Spleen (tissue), 13 donors: ENCODE measurements around the gene KCNIP2. TPM values are rescaled to one million over a fixed set of nuclear protein-coding genes. Genes with fewer than 3 reads are reported as not detected.

Experiments used
- DNase-seq: peaks from one replicate; pipeline ENCODE4 v3.0.0-alpha.2; 2020
- H3K27ac ChIP-seq, 8 donors: fragments of 200-600 bp; sonication (generic) in 7 of 8; 1 replicate in 4 of 8; 2 replicates in 4 of 8; pipeline versions ENCODE4 v1.5.0 to v1.8.0; 2016 to 2021; ENCODE audit warnings: inconsistent platforms in 4 of 8, mild to moderate bottlenecking in 4 of 8, moderate library complexity in 1 of 8
- H3K27me3 ChIP-seq, 7 donors: fragments of 200-600 bp; sonication (generic) in 6 of 7; replicated peaks in 1 of 7; 1 replicate in 4 of 7; 2 replicates in 3 of 7; pipeline versions ENCODE4 v1.5.0 to v1.8.0; 2016 to 2021; ENCODE audit warnings: inconsistent platforms in 3 of 7, mild to moderate bottlenecking in 1 of 7
- H3K36me3 ChIP-seq, 6 donors: fragments of 200-600 bp; sonication (generic) in 5 of 6; 1 replicate in 4 of 6; 2 replicates in 2 of 6; pipeline versions ENCODE4 v1.5.0 to v1.8.0; 2016 to 2021; ENCODE audit warnings: inconsistent platforms in 2 of 6
- H3K4me1 ChIP-seq, 6 donors: fragments of 200-600 bp; sonication (generic) in 5 of 6; 1 replicate in 3 of 6; 2 replicates in 3 of 6; pipeline versions ENCODE4 v1.5.0 to v1.8.0; 2016 to 2021; ENCODE audit warnings: inconsistent platforms in 3 of 6
- H3K4me3 ChIP-seq, 8 donors: fragments of 200-600 bp; sonication (generic) in 7 of 8; 1 replicate in 4 of 8; 2 replicates in 4 of 8; pipeline versions ENCODE4 v1.5.0 to v1.8.0; 2016 to 2021; ENCODE audit warnings: inconsistent platforms in 4 of 8, mild to moderate bottlenecking in 4 of 8, moderate library complexity in 2 of 8
- H3K9me3 ChIP-seq, 8 donors: fragments of 200-600 bp; sonication (generic) in 7 of 8; 1 replicate in 4 of 8; 2 replicates in 4 of 8; pipeline versions ENCODE4 v1.5.0 to v1.8.0; 2016 to 2021; ENCODE audit warnings: inconsistent platforms in 4 of 8
- POLR2A ChIP-seq, 3 donors: fragments of 450-650 bp; IDR thresholded peaks; one replicate each; pipeline ENCODE4 v1.5.1; 2017; ENCODE audit warnings: antibody characterized with exemption in 3 of 3, mild to moderate bottlenecking in 1 of 3
- POLR2AphosphoS5 ChIP-seq, 3 donors: sonication (generic); formaldehyde crosslinking; IDR thresholded peaks; one replicate each; pipeline ENCODE4 v1.5.1; 2017; ENCODE audit warnings: antibody characterized with exemption in 3 of 3
- WGBS, 5 donors: extraction: QIAGEN DNeasy Blood & Tissue Kit in 3 of 5; methylation state at CpG; one replicate each; pipeline versions ENCODE4 v1.1.5 to v1.1.7; 2013 to 2018; 5-methylcytosine and 5-hydroxymethylcytosine counted together
- intact Hi-C: fragments of 100-400 bp; cut with DNase I; formaldehyde crosslinking; loops from one replicate; pipeline ENCODE4 v1.15.0; 2023; ENCODE audit warnings: low total_unique reads
- long read RNA-seq, 2 donors: transcript quantifications; one replicate each; lab custom pipeline, GENCODE V29; 2026
- polyA plus RNA-seq, 3 donors: library from polyadenylated mRNA; stranded (reverse); fragments of 200-250 nt; gene quantifications; one replicate each; pipeline ENCODE4 v1.2.1, GENCODE V29; 2013
- total RNA-seq, 7 donors: library from RNA; depleted of rRNA in 3 of 7; stranded (reverse); fragments of >200 nt in 3 of 7; fragmentation: NEBNext Ultra II Directional in 4 of 7; extraction: Animal tissue kit (Norgen Biotek cat#: 25700) in 4 of 7; gene quantifications; one replicate each; pipeline versions ENCODE4 v1.1.0 to v1.2.1, GENCODE V29; 2016 to 2021
- TF ChIP-seq, protein P1 (sequence below), 11 experiments: fragments of 200-600 bp in 7 of 11; fragments of 450-650 bp in 4 of 11; sonication (generic) in 4 of 11; IDR thresholded peaks in 8 of 11; conservative IDR thresholded peaks in 3 of 11; 1 replicate in 7 of 11; 2 replicates in 4 of 11; pipeline versions ENCODE4 v1.4.0 to v1.8.0; 2016 to 2021; ENCODE audit warnings: antibody characterized with exemption in 11 of 11, inconsistent platforms in 4 of 11, mild to moderate bottlenecking in 1 of 11
- donor health status: healthy with polysubstance abuse.
- donor health status: DM: no; HTN: no; CAD: no; lungs with moderate emphysema.
- donor health status: DM: no; HTN: no; CAD: no.
- donor health status: Bipolar disorder and iron deficiency.
- donor health status: healthy.
- donor health status: DM: no; HTN: no; CAD: no.
- donor health status: DM: yes; HTN: yes; CAD: no.

Gene KCNIP2
- total RNA-seq: 1 to 10 TPM; 4.2 to 8.6 (median 6.5) TPM
- 1 to 10 TPM in 2 of 3 donors, under 1 TPM in 1; 1.00 to 1.7 (median 1.3) TPM for polyA plus RNA-seq
- long read RNA-seq, donor 1: 0 reads
- long read RNA-seq, donor 2: 0 reads

DNA sequence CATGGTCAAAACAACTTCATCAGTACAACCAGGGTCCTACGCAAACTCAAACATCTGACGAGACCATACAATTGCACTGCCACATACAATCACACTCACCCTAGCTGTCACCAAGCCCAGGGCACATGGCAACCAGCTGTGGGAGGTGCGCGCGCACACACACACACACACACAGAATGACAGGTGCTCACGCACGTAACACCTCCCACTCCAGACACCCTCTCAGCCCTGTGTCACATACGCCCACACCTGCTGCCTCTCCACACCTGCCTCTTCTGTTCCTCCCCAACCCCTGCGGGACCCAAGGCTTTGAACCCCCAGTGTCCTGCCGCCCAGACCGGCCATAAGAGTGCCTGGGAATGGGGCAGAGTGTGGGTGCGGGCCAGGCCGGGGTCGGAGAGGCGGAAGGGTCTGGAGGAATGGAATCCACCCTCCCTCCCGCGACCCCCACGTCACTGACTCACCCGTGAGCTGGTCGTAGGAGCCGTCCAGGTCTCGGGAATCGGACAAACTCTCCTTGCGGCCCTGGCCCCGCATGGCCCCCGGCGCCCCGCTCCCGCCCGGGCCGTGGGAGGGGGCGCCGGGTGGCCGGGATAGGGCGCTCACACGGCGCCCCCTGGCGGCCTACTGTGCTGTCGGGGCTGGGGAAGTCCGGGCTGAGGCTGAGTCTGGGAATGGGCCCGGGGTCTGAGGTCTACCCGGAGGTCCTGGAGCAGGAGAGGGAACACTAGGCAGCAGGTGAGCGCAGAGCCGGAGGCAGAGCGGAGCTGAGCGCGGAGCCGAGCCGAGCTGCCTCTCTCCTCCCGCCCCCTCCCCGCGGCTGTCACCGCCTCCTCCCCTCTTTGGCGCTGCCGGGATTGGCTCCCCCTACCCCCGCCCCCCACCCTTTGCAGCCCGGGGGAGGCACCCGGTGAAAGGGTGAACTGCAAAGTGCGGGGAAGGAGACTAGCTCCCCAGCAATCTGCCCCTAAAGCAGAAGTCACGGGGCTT is at the start of gene KCNIP2:
Gene KCNIP2 (minus strand): TSS at position 769 of the 990 bp plus-strand sequence. CDS start 232 bp downstream, at position 537.
- Histone ChIP-seq H3K4me3 (peak within 1 kb of the TSS in 7 of 8 donors; percentile 22 to 71 (median 31)), H3K9me3 (no peaks in the 10 kb centered on the region), H3K36me3 (peaks cover 0 to 35% (median 25%) of the 10 kb centered on the region in 6 donors), H3K4me1 (peaks cover 22 to 78% (median 48%) of the 10 kb centered on the region in 6 donors), H3K27ac (peak within 1 kb of the TSS in 5 of 8 donors; percentile 9 to 60 (median 20)), H3K27me3 (peaks cover 0 to 7% (median 0%) of the 10 kb centered on the region in 7 donors)
- 27 to 41% (median 35%) methylated on average over 26 to 60 of the region's 60 CpGs for WGBS, 5 donors
- TF ChIP-seq POLR2A (IDR thresholded peaks at IDR 0.05) (no peak), POLR2AphosphoS5 (IDR thresholded peaks at IDR 0.05) (peak in 2 of 3 donors; percentile 27 to 42)
- TF ChIP-seq, protein P1, sequence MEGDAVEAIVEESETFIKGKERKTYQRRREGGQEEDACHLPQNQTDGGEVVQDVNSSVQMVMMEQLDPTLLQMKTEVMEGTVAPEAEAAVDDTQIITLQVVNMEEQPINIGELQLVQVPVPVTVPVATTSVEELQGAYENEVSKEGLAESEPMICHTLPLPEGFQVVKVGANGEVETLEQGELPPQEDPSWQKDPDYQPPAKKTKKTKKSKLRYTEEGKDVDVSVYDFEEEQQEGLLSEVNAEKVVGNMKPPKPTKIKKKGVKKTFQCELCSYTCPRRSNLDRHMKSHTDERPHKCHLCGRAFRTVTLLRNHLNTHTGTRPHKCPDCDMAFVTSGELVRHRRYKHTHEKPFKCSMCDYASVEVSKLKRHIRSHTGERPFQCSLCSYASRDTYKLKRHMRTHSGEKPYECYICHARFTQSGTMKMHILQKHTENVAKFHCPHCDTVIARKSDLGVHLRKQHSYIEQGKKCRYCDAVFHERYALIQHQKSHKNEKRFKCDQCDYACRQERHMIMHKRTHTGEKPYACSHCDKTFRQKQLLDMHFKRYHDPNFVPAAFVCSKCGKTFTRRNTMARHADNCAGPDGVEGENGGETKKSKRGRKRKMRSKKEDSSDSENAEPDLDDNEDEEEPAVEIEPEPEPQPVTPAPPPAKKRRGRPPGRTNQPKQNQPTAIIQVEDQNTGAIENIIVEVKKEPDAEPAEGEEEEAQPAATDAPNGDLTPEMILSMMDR (IDR thresholded peaks at IDR 0.05 in 8 of 11, conservative IDR thresholded peaks at IDR 0.05 in 3 of 11): peak in 10 of 11 experiments; percentile 10 to 80 (median 63)
- DNase-seq: peak; percentile 88
- intact Hi-C loops: loop anchor here (5.0 kb wide), 2 partner anchors 169 to 229 kb away; no protein-coding TSS in a partner anchor

DNA sequence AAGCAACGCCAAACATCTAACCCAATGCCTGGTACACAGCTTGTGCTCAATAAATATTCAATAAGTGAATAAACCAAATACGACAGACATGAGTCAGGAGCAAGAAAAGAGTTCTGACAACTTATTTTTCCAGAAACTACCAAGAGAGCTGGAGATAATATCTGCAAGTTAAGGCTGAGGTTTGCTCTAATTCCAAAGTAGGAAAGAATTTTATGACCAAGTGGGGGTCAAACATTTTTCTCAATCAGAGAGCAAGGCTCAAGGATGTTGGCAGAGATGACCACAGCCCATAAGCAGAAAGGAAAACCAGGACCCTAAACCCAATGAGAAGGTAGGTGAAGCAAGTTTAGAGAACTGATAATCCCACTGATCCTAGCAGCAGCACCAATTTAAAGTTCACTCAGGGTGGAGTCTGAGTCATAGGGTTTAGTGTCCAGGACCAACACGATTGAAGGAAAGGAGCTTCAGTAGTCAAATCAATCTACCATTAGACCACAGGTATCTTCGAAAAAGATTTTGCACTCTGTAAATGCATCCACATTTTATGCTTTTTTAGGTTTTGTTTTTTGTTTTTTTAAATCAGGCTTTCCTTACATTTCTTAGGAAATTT is 49.3 kb upstream of the KCNIP2 start:
- no peak overlapping the region for H3K27ac ChIP-seq
- 82 to 91% (median 91%) methylated on average over 4 of the region's 4 CpGs for WGBS, 5 donors
- no peaks in the 10 kb centered on the region for H3K9me3 ChIP-seq
- H3K36me3 ChIP-seq: peaks cover 0 to 10% (median 0%) of the 10 kb centered on the region in 6 donors
- no peak for DNase-seq
- H3K27me3 ChIP-seq: no peaks in the 10 kb centered on the region
- intact Hi-C loops: no loop called here
- TF ChIP-seq POLR2AphosphoS5 (IDR thresholded peaks at IDR 0.05) (no peak), POLR2A (IDR thresholded peaks at IDR 0.05) (no peak)
- TF ChIP-seq, protein P1 (IDR thresholded peaks at IDR 0.05 in 8 of 11, conservative IDR thresholded peaks at IDR 0.05 in 3 of 11): no peak
- peaks cover 0 to 70% (median 18%) of the 10 kb centered on the region in 6 donors for H3K4me1 ChIP-seq
- no peak overlapping the region for H3K4me3 ChIP-seq

DNA sequence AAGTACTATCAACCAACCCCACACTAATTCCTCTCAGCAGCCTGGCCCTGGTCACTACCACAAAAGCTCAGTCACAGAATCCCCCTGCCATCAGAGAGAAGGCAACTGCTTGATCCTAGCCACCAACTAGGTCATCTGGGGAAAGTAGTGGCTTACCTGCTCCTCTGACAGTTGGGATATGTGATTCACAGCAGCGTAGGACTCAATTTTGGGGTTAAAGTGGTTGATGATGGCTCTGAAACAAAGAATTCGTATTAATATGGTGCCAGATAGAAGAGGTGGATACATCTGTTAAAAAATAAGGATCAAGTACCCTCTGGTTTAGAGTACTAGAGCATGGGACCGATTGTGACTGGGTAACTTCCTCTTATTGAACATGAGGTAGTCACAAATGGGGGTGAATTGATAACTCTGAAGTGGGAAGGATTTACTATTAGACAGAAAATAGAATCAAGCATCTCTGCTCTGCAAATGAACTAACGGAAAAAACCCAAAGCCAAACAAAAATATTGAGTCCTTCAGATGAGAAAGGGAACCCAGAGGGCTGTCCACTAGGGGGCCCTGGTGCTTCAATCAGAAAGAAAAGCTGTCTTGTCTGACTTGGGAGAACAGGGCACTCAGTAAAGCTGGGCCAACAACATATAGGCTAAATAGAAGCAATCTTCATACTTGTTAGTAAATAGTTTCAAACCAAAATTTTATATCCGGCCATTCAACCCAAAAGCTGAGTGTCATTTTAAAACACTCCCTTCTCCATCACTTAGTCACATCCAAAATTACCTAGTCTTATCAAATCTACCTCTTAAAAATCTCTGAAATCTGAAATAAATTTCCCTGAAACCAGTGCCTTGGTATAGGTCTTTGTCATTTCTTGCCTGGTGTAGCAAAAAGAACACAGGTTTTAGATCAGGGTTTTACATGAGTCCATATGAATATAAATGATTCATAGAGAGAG is 45.9 kb upstream of the KCNIP2 start:
- Histone ChIP-seq H3K9me3 (no peaks in the 10 kb centered on the region), H3K27me3 (no peaks in the 10 kb centered on the region), H3K27ac (peak overlapping the region in 3 of 8 donors; percentile 7 to 64 (median 19)), H3K4me3 (no peak overlapping the region), H3K4me1 (peaks cover 0 to 51% (median 14%) of the 10 kb centered on the region in 6 donors), H3K36me3 (peaks cover 0 to 36% (median 0%) of the 10 kb centered on the region in 6 donors)
- peak; percentile 84 for DNase-seq
- intact Hi-C loops: loop anchor here (5.0 kb wide), 1 partner anchor 123 kb away; no protein-coding TSS in a partner anchor
- no peak for TF ChIP-seq POLR2AphosphoS5 (IDR thresholded peaks at IDR 0.05)
- no peak for TF ChIP-seq POLR2A (IDR thresholded peaks at IDR 0.05)
- TF ChIP-seq, protein P1 (IDR thresholded peaks at IDR 0.05 in 8 of 11, conservative IDR thresholded peaks at IDR 0.05 in 3 of 11): peak; percentile 55 to 86 (median 76)
- WGBS, 5 donors: 53 to 70% (median 58%) methylated on average over 5 of the region's 5 CpGs
